ENCODE measurements around the gene USF2.

DNA sequence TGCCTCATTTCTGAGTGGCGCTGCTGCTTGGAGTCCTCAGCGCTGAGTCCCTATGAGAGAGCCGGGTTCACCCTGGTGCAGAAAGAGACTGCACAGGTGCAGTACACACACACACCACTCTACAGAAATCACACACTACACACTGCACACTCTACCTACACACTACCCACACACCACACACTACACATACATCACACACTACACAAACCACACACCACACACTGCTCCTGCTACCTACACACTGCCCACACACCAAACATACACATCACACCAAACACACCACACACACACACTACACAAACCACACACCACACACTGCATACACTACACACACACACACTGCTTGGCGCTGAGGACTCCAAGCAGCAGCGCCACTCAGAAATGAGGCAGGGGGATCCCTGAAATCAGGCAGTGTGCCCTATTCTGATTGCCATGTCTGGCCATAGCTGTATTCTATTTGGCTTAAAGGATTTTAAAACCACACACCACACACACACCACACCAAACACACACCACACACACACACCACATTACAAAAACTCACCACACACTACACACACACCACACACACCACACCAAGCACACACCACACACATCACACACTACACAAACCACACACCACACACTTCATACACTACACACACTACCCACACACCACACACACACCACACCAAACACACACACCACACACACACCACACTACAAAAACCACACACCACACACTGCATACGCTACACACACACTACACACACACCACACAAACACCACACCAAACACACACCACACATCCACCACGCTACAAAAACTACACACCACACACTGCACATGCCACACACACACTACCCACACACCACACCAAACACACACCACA is 28.1 kb downstream of the USF2 start:
- TF ChIP-seq, protein P1, sequence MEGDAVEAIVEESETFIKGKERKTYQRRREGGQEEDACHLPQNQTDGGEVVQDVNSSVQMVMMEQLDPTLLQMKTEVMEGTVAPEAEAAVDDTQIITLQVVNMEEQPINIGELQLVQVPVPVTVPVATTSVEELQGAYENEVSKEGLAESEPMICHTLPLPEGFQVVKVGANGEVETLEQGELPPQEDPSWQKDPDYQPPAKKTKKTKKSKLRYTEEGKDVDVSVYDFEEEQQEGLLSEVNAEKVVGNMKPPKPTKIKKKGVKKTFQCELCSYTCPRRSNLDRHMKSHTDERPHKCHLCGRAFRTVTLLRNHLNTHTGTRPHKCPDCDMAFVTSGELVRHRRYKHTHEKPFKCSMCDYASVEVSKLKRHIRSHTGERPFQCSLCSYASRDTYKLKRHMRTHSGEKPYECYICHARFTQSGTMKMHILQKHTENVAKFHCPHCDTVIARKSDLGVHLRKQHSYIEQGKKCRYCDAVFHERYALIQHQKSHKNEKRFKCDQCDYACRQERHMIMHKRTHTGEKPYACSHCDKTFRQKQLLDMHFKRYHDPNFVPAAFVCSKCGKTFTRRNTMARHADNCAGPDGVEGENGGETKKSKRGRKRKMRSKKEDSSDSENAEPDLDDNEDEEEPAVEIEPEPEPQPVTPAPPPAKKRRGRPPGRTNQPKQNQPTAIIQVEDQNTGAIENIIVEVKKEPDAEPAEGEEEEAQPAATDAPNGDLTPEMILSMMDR (optimal IDR thresholded peaks at IDR 0.05 in 1 of 3, IDR thresholded peaks at IDR 0.05 in 1 of 3, conservative IDR thresholded peaks at IDR 0.05 in 1 of 3; ENCODE audit: extremely low read depth in 1 of 3, insufficient read depth in 2 of 3, low read length in 3 of 3): no peak
- no peak for TF ChIP-seq EZH2 (IDR thresholded peaks at IDR 0.05; ENCODE audit: low read length)

All from keratinocyte (primary cell).